Central memory CD4-positive, alpha-beta T cell (primary cell): Measurements from ENCODE around the gene ZNF765.
A peak's percentile ranks its signal among the peaks of the same experiment; 100 is the strongest.
"Not testable (repeated sequence)": the region's sequence is repeated elsewhere in the genome, so short reads cannot be mapped to it uniquely, and the experiment has no call there.

ENCODE experiments used
- DNase-seq: peaks from one replicate; pipeline ENCODE4 v3.0.0; 2022
- total RNA-seq, 3 experiments: gene quantifications; one replicate each; lab custom pipeline; 2026; lab: John Stamatoyannopoulos, UW

Gene ZNF765
- total RNA-seq = 13.9 to 52.9 (median 33.5) reads per million in 3 experiments

DNA sequence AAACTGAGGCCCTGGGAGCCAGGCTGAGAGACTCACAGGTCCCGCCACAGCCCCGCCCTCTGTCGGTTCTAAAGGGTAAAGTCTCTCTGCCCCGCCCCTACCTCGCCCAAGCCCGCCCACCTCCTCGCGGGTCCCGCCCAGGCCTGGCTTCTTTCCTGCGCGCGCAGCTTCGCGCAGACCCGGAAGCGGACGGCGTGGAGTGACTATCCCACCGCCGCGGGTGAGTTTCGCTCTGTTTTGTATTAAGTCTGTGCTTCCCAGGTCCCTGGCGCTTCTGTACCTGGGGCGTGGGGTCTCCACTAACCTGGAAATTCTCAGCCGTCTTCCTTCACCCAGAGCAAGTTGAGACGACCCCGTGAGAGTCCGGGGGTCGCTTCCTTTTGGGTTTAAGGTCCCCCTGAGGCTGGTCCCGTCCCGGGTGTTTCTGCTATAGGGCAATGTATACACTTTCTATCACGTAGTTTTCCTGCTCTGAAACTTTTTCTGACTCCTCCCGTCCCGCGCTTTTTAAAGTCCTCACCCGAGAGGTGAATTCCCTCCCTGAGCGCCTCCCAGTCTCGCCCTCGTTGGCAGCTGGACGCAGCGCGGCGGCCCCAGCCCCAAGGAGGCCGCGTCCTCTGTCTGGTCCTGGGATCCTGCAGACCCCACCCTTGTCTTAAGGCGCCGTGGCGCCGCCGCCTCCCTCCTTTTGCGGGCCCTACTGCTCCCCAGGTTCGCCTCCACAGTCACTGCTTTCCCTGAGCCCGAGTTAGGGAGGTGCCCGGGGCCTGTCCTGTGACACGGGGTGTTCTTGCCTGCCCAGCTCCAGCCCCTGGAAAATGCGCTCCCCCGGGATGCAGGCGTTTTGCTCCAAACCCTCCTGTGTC is at the start of gene ZNF765:
TSS of gene ZNF765 (plus strand) at position 176 of the 866 bp plus-strand sequence. CDS start 2,867 bp downstream, outside the sequence.
- DNase-seq = peak; percentile 93

DNA sequence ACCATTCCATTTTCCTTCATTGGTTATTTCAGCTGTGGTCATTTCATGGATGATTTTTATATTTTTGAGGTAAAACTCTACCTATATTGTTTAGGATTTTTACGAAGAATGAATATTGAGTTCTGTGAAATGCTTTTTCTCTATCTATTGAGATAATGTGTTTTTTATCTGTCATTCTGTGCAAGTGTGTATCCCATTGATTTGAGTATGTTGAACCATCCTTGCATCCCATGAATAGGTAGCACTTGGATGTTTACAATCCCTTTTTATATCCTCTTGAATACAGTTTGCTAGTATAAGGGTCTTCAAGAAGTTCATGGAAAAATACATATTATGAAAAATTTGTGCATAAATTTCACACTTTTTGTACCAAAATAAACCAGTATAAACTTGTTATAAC is 39.2 kb upstream of the ZNF765 start:
- no peak for DNase-seq

DNA sequence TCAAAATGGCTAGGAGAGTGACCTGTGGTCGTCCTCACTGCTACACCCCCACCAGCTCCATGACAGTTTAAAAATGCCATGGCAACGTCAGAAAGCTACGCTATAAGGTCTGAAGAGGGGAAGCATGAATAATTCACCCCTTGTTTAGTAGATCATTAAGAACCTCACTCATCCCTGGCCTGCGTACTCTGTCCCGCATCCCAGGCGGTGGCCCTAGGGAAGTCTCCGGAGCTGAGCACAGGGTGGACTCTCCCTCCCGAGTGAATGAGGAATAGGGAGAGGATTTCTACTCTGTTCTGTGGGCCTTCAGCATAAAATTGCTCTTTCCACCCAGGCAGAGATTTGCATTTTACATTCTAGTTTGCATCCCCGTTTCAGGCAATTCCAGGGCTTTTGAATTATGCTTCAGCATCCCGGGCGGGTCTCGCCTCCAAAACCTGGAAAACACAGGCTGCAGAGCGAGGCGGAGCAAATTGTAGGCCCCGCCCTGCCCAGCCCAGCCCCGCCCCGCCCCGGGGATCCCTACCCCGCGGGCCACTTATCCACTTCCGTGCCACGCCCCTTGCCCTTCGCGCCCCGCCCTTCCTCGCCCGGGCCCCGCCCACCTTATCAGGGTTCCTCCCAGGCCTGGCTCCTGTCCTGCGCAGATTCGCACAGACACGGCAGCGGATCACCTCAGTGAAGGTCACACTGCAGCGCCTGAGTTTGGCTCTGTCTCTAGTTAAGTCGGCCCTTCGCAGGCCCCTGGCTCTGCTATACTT is 36.9 kb upstream of the ZNF765 start:
- no peak for DNase-seq

DNA sequence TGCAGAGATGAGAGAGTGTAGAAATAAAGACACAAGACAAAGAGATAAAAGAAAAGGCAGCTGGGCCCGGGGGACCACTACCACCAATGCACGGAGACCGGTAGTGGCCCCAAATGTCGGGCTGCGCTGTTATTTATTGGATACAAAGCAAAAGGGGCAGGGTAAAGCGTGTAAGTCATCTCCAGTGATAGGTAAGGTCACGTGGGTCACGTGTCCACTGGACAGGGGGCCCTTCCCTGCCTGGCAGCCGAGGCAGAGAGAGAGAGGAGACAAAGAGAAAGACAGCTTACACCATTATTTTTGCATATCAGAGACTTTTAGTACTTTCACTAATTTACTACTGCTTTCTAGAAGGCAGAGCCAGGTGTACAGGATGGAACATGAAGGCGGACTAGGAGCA is 34.9 kb upstream of the ZNF765 start:
- DNase-seq = not testable (repeated sequence)

DNA sequence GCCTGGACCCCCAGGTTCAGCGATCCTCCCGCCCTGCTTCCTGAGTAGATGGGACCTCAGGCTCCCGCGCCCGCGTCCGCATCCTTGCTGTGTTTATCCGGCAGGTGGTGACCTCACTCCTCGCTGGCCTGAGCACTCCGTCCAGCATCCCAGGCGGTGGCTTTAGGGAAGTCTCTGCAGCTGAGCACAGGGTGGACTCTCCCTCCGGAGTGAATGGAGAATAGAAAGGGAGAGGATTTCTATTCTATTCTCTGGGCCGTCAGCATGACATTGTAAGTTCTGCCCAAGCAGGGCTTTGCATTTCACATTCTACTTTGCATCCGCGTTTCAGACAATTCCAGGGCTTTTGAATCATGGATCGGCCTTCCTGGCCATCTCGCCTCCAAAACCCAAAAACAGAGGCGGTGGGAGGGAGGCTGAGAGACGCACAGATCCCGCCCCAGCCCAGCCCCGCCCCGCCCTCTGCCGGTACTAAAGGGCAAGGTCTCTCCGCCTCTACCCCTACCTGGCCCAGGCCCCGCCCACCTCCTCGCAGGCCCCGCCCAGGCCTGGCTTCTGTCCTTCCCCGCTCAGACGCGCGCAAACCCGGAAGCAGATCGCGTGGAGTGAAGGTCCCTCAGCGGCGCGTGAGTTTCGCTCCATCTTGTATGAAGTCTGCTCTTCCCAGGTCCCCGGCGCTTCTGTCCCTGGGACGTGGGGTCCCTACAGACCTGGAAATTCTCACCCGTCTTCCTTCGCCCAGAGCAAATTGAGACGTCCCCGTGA is 29.6 kb upstream of the ZNF765 start, which contains the start of gene ZNF525:
TSS of gene ZNF525 (plus strand) at position 572 of the 765 bp plus-strand sequence. CDS start 6,577 bp downstream, outside the sequence.
- peak; percentile 94 for DNase-seq

DNA sequence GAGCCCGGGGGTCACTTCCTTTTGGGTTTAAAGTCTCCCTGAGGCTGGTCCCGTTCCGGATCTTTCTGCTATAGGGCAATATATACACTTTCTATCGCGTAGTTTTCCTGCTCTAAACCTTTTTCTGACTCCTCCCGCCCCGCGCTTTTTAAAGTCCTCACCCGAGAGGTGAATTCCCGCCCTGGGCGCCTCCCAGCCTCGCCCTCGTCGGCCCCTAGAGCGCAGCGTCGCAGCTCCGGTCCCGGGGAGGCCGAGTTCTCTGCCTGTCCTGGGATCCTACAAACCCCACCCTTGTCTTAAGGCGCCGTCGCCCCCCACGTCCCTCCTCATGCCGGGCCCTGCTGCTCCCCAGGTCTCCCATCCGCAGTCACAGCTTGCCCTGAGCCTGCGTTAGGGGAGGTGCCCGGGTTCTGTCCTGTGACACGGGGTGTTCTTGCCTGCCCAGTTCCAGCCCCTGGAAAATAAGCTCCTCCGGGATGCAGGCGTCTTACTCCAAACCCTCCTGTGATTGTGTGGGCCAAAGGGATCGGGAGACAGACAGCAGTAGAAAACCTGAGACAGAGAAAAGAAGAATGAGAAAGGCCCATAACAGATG is 29.0 kb upstream of the ZNF765 start:
- no peak for DNase-seq

DNA sequence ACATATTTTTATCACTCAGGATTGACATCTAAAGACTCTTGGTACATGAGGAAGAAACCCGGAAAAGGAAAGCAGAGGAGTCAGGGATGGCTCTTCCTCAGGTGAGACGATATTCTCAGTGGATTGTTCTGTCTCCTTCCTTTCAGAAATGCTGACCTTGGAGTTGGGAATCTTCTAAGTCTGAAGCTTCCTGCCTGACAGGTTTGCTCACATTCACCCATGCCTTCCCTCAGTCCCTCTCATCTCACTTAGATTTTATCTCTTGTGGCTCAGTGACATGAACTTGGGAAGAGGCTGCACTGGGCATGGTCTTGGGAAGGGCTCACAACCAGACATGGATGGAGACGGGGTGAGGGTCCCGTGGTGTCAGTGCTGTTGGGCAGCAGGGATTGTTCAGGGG is 22.8 kb upstream of the ZNF765 start:
- no peak for DNase-seq

DNA sequence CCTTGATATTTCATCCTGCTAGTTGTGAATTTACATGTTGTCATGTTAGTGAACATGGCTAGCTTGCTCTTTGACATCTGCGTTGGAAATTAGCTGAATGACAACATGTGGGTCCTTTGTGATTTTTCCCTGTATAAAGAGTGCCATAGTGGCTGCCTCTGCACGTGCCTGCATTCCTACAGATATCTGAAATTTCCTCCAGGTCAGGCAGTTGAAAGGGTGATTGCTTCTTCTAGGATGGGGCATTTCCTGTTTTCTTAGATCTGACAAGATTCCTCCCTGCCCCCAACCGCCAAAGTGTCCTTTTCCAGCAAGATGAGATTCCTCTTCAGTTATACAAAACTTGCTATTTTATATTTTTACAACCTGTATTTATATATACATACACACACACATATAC is 20.7 kb upstream of the ZNF765 start:
- no peak for DNase-seq

DNA sequence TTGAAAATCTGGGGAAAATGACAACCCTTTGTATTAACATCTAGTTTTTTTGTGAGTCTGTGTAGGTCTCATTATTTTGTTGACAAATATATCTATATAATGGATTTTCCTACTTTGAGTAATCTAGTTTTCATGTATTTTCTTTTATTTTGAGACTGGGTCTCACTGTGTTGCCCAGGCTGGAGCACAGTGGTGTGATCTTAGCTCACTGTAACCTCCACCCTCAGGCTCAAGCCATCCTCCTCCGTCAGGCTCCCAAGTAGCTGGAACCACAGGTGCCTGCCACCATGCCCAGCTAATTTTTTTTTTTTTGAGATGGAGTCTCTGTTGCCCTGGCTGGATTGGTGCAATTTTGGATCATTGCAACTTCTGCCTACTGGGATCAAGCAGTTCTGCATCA is 20.2 kb upstream of the ZNF765 start:
- DNase-seq = no peak

DNA sequence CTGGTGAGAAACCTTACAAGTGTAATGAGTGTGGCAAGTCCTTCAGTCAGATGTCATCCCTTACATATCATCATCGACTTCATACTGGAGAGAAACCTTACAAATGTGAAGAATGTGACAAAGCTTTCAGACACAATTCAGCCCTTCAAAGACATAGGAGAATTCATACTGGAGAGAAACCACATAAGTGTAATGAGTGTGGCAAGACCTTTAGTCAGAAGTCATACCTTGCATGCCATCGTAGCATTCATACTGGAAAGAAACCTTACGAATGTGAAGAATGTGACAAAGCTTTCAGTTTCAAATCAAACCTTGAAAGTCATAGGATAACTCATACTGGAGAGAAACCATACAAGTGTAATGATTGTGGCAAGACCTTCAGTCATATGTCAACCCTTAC is 13.6 kb upstream of the ZNF765 start:
- DNase-seq = no peak

DNA sequence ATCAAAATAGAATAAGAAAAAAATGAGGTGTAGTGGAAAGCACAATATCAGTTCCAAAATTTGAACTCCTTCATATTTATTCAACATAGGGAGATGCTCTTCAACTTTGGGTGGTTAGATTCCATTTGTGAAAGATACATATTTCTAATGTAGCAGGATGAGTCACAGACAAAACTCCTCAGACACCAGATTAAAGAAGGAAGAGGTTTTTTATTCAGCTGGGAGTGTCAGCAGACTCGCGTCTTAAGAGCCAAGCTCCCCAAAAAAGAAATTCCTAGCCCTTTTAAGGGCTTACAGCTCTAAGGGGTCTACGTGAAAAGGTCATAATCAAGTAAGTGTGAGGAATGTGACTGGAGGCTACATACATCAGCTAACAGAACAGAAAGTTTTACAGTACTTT is 6.8 kb upstream of the ZNF765 start:
- no peak for DNase-seq

DNA sequence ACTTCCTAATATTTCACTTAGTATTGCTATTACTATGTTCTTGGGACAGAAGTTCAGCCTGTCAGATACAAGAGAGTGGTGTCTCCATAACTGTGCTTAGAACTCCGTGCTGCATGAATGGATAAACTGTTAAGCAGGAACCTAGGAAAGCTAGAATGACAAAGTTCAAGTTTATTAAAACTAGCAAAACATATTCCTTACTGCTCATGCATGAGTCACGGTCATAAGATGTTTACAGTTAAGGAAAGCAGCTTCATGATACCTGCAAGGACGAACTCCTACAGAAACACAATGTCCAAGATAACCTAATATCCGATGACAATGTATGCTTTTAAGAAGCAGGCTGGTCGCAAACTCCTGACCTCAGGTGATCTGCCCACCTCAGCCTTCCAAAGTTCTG is 6.0 kb upstream of the ZNF765 start:
- no peak for DNase-seq

DNA sequence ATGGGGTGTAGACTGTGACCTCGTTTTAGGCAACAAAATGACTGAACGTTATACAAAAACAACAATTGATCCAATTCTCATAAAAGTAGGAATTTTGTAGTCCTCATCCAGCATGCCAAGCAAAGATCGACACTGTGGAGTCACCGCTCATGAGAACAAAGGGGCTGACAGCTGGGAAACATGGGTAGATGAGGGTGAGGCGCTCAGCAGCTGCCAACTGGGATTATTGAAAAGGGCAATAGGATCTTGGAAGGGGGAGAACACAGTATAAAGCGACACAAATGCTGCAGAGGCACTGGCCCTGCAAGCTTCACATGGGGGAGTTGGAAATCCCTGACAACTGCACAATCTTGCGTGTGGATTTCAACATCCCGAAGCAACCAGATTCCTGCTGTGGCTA is 5.4 kb upstream of the ZNF765 start:
- DNase-seq = no peak

DNA sequence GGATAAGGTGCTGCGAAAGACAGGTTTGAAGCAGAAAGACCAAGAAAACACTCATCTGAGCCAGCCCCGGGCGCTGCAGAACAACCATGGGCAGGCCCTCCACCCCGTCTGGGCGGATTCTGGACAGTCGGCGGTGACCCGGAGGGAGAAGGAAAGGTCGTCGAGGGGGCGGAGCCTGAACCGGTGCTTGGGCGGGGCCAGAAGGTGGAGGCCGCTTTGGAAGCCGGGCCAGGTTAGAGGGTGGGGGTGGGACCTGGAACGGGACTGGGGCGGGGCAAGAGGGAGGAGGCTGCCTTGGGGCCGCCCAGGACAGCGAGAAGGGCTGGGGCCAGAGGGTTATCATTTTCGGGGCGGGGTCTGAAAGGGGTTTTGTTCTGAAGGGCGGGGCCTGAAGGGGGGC is 5.0 kb upstream of the ZNF765 start:
- no peak for DNase-seq

DNA sequence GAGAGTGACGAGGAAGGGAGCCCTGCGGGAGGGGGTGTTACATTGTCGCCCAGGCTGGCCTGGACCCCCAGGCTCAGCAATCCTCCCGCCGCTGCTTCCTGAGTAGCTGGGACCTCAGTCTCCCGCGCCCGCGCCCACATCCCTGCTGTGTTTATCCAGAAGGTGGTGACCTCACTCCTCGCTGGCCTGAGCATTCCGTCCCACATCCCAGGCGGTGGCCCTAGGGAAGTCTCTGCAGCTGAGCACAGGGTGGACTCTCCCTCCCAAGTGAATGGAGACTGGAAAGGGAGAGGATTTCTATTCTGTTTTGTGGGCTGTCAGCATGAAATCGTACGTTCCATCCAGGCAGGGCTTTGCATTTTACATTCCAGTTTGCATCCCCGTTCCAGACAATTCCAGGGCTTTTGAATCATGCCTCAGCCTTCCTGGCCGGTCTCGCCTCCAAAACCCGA is 401 bp upstream of the ZNF765 start:
- DNase-seq = no peak

DNA sequence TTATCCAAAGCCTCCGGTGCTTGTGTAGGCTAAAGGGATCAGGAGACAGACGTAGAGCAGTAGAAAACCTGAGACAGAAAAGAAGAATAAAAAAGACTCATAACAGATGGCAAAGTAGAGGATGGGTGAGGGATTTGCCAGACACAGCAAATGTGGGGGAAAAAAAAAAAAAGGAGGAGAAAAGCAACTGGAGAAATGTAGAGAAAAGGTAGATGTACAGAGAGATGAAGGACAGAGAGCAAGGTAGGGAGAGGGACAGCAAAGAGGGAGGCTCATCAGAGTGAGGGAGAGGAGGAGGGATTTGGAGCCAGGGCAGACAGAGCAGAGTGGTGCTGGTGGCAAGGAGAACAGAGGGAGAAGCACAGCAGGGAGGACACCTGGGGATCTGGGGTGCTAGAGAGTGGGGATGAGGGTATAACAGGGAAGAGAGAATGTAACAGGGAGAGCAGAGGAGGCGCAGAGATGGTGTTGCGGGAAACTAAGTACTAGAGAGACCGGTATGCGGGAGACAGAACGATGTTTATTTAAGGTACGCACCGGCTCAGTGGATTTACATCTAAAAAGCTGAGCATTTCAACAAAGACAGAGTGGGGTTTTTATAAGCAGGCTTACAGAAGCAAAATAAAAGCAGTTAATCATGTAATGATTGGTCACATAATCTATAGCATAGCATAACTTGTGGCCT is 1.0 kb downstream of the ZNF765 start:
- not testable (repeated sequence) for DNase-seq

DNA sequence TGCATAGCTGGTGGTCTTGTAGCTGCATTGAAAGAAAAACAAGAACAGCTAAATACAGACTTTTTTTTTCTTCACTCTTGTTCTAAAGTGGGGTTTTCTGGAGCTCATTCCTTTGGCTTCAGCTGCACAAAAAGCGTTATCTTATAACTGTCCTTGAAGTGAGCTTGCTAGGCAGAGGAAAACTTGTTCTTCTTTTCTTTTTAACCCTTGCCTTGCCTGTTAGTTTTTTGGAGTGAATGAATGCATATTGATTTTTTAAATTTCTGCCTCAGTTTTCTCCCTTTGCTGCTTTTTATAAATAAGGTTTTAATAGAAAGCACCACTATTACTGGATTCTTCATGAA is 1.5 kb downstream of the ZNF765 start:
- DNase-seq = no peak

DNA sequence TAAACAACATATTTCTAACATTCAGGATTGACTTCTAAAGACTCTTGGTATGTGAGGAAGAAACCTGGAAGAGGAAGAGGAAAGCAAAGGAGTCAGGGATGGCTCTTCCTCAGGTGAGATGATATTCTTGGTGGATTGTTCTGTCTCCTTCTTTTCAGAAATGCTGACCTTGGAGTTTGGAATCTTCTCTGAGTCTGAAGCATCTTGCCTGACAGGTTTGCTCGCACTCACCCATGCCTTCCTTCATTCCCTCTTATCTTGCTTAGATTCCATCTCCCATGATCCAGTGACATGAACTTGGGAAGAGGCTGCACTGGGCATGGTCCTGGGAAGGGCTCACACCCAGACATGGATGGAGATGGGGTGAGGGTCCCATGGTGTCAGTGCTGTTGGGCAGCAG is 3.0 kb downstream of the ZNF765 start:
- not testable (repeated sequence) for DNase-seq

DNA sequence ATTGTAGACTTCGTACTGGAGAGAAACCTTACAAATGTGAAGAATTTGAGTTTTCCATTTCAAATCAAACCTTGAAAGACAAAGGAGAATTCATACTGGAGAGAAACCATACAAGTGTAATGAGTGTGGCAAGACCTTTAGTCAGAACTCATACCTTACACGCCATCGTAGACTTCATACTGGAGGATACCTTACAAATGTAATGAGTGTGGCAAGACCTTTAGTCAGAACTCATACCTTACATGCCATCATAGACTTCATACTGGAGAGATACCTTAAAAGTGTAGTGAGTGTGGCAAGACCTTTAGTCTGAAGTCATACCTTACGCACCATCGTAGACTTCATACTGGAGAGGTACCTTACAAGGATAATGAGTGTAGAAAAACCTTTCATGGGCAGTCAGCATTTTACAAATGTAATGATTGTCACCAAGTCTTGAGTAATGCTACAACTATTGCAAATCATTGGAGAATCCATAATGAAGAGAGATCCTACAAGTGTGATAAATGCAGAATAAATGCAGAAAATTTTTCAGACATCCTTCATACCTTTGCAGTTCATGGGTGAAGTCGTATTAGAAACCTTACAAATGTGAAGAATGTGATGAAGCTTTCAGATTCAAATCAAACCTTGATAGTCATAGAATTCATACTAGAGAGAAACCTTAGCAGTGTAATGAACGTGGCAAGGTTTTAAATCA is 14.7 kb downstream of the ZNF765 start:
- DNase-seq = no peak

DNA sequence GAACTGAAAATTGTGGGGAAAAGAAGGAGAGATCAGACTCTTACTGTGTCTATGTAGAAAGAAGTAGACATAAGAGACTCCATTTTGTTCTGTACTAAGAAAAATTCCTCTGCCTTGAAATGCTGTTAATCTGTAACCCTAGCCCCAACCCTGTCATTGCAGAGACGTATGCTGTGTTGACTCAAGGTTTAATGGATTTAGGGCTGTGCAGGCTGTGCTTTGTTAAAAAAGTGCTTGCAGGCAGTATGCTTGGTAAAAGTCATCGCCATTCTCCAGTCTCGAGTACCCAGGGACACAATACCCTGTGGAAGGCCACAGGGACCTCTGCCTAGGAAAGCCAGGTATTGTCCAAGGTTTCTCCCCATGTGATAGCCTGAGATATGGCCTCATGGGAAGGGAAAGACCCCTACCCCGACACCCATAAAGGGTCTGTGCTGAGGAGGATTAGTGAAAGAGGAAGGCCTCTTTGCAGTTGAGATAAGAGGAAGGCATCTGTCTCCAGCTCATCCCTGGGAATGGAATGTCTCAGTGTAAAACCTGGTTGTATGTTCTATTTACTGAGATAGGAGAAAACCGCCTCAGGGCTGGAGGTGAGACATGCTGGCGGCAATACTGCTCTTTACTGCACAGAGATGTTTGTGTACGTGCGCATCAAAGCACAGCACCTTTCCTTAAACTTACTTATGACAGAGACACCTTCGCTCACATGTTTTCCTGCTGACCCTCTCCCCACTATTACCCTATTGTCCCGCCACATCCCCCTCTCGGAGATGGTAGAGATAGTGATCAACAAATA is 25.8 kb downstream of the ZNF765 start:
- not testable (repeated sequence) for DNase-seq

DNA sequence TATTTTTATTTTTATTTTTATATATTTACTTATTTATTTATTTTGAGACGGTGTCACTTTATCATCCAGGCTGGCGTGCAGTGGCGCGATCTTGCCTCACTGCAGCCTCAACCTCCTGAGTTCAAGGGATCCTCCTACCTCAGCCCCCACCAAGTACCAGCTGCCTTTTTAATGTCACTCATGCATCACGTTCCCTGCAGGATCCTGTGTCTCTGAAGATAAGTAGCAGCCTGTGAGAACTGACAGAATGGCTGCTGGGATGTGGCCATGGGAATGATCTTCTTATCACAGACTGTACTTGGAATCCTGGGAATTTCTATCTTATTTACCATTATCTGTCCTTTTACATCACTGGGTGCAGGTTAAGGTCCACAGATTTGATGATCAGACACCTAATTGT is 27.6 kb downstream of the ZNF765 start:
- DNase-seq = no peak
